Testis (tissue), 5 donors: Measurements from ENCODE around the gene PEX14. TPM values are rescaled to one million over a fixed set of nuclear protein-coding genes. Genes with fewer than 3 reads are reported as not detected.
"Not testable (repeated sequence)": the region's sequence is repeated elsewhere in the genome, so short reads cannot be mapped to it uniquely, and the experiment has no call there.

ENCODE experiments used
- DNase-seq: peaks from one replicate; pipeline ENCODE4 v3.0.0-alpha.2; 2019
- H3K27ac ChIP-seq, 2 donors: fragments of 200-600 bp; sonication (generic); one replicate each; pipeline ENCODE4 v1.5.1; 2019
- H3K27me3 ChIP-seq: fragments of 200-600 bp; sonication (generic); one replicate; pipeline ENCODE4 v1.5.1; 2019
- H3K36me3 ChIP-seq: fragments of 200-600 bp; sonication (generic); one replicate; pipeline ENCODE4 v1.5.1; 2017; ENCODE audit warnings: low read depth; ENCODE audit errors: missing control alignments
- H3K4me1 ChIP-seq: fragments of 200-600 bp; sonication (generic); one replicate; pipeline ENCODE4 v1.5.1; 2019
- H3K4me3 ChIP-seq, 2 donors: fragments of 200-600 bp; sonication (generic); one replicate each; pipeline ENCODE4 v1.5.1; 2017 to 2019
- H3K9me3 ChIP-seq: fragments of 200-600 bp; sonication (generic); one replicate; pipeline ENCODE4 v1.5.1; 2017
- CTCF ChIP-seq, 3 experiments: fragments of 450-650 bp in 2 of 3; fragments of 200-600 bp in 1 of 3; sonication (generic) in 1 of 3; IDR thresholded peaks; one replicate each; pipeline ENCODE4 v1.5.1; 2016 to 2019; ENCODE audit warnings: antibody characterized with exemption in 3 of 3, mild to moderate bottlenecking in 2 of 3, moderate library complexity in 1 of 3
- POLR2A ChIP-seq: fragments of 450-650 bp; IDR thresholded peaks from one replicate; pipeline ENCODE4 v1.6.1; 2017; ENCODE audit warnings: antibody characterized with exemption, mild to moderate bottlenecking, moderate library complexity
- WGBS, 2 donors: methylation state at CpG; one replicate each; pipeline ENCODE4 v1.1.5; 2018; 5-methylcytosine and 5-hydroxymethylcytosine counted together
- intact Hi-C: fragments of 100-400 bp; cut with DNase I; formaldehyde crosslinking; loops from one replicate; pipeline ENCODE4 v1.15.1; 2023; ENCODE audit warnings: low total_unique reads
- long read RNA-seq, 2 donors: transcript quantifications; one replicate each; lab custom pipeline, GENCODE V29; 2026
- polyA plus RNA-seq: library from polyadenylated mRNA; stranded (reverse); fragments of 350-450 nt; fragmentation: Illumina TruSeq; extraction: RNeasy Lipid Tissue Mini Kit (QIAGEN cat#74804); gene quantifications from one replicate; pipeline ENCODE4 v1.2.3, GENCODE V29; 2014; ENCODE audit warnings: low read depth, low replicate concordance; ENCODE audit not compliant: insufficient read depth
- total RNA-seq, 2 donors: library from RNA; depleted of rRNA; stranded (reverse); fragments of >200 nt; gene quantifications; one replicate each; pipeline ENCODE4 v1.2.3, GENCODE V29; 2016

The PEX14 gene
- total RNA-seq: 10 to 100 TPM; 30.3 to 39.8 TPM
- 28.6 TPM for polyA plus RNA-seq
- long read RNA-seq, donor 1, transcript PEX14-201 (9 exons, 1,985 nt): major isoform, 9 of 9 reads
- long read RNA-seq, donor 1, partial matches to known transcripts: 0 of 9 reads
- long read RNA-seq, donor 1, other reads (novel, unspliced or antisense): 0 of 9 reads
- long read RNA-seq, donor 2, partial matches to known transcripts: 0 of 1 reads
- long read RNA-seq, donor 2, other reads (novel, unspliced or antisense): 0 of 1 reads

- H3K4me3 ChIP-seq: peak within 1 kb of the TSS; percentile 77 to 95
- DNase-seq: peak; percentile 92
- no peaks in the 10 kb centered on the region for H3K27me3 ChIP-seq
- intact Hi-C loops: no loop called here
- H3K27ac ChIP-seq: peak within 1 kb of the TSS; percentile 79 to 84
- peaks cover 21% of the 10 kb centered on the region for H3K4me1 ChIP-seq
- WGBS, 2 donors: 7 to 11% methylated on average over 24 to 44 of the region's 50 CpGs
- no peaks in the 10 kb centered on the region for H3K36me3 ChIP-seq
- no peaks in the 10 kb centered on the region for H3K9me3 ChIP-seq
- no peak for TF ChIP-seq POLR2A
- TF ChIP-seq CTCF (IDR thresholded peaks at IDR 0.05): no peak
These were observed at the start of gene PEX14 for GRCh38 chr1:10474613-10475507. PEX14 (plus strand) TSS chr1:10474950; CDS start chr1:10474967, 17 bp downstream.

- H3K27ac ChIP-seq, DNase-seq, H3K4me3 ChIP-seq, H3K4me1 ChIP-seq, H3K9me3 ChIP-seq, H3K27me3 ChIP-seq, H3K36me3 ChIP-seq: not testable (repeated sequence)
- 83 to 88% methylated on average over 10 to 18 of the region's 21 CpGs for WGBS, 2 donors
- intact Hi-C loops: loop anchor here (5.0 kb wide), 1 partner anchor 49 kb away; no protein-coding TSS in a partner anchor
These were observed 48.8 kb upstream of the PEX14 start for GRCh38 chr1:10425826-10426534.

- H3K9me3 ChIP-seq, H3K36me3 ChIP-seq, H3K4me3 ChIP-seq, H3K27ac ChIP-seq, H3K27me3 ChIP-seq, DNase-seq: not testable (repeated sequence)
- 100% methylated on average over 2 to 4 of the region's 21 CpGs for WGBS, 2 donors
- intact Hi-C loops: loop anchor here (5.0 kb wide), 1 partner anchor 49 kb away; no protein-coding TSS in a partner anchor
- peaks cover 10% of the 10 kb centered on the region for H3K4me1 ChIP-seq
These were observed 48.3 kb upstream of the PEX14 start for GRCh38 chr1:10426535-10426848.

GRCh38 chr1:10428984-10429383 is 45.8 kb upstream of the PEX14 start:
- no peaks in the 10 kb centered on the region for H3K9me3 ChIP-seq
- peaks cover 11% of the 10 kb centered on the region for H3K4me1 ChIP-seq
- intact Hi-C loops: loop anchor here (5.0 kb wide), 1 partner anchor 52 kb away; no protein-coding TSS in a partner anchor
- H3K4me3 ChIP-seq: no peak overlapping the region
- no peaks in the 10 kb centered on the region for H3K27me3 ChIP-seq
- H3K27ac ChIP-seq: no peak overlapping the region
- DNase-seq: no peak
- TF ChIP-seq POLR2A: no peak
- no peak for TF ChIP-seq CTCF (IDR thresholded peaks at IDR 0.05)
- 82 to 83% methylated on average over 5 of the region's 5 CpGs for WGBS, 2 donors
- no peaks in the 10 kb centered on the region for H3K36me3 ChIP-seq

GRCh38 chr1:10429868-10430215 is 44.9 kb upstream of the PEX14 start:
- WGBS, 2 donors: 8 to 16% methylated on average over 16 of the region's 16 CpGs
- no peaks in the 10 kb centered on the region for H3K9me3 ChIP-seq
- H3K4me3 ChIP-seq: peak overlapping the region; percentile 61 to 74
- H3K4me1 ChIP-seq: peaks cover 13% of the 10 kb centered on the region
- TF ChIP-seq POLR2A: no peak
- TF ChIP-seq CTCF (IDR thresholded peaks at IDR 0.05): no peak
- H3K27me3 ChIP-seq: no peaks in the 10 kb centered on the region
- intact Hi-C loops: loop anchor here (5.0 kb wide), 1 partner anchor 53 kb away; no protein-coding TSS in a partner anchor
- no peak for DNase-seq
- H3K36me3 ChIP-seq: no peaks in the 10 kb centered on the region
- peak overlapping the region; percentile 71 to 73 for H3K27ac ChIP-seq
